ENCODE results near the gene ATN1. TPM values are rescaled to one million over a fixed set of nuclear protein-coding genes. Genes with fewer than 3 reads are reported as not detected.

ATN1 gene
- total RNA-seq, 2 donors from 2014 or later = 93.0 to 129 TPM

DNA sequence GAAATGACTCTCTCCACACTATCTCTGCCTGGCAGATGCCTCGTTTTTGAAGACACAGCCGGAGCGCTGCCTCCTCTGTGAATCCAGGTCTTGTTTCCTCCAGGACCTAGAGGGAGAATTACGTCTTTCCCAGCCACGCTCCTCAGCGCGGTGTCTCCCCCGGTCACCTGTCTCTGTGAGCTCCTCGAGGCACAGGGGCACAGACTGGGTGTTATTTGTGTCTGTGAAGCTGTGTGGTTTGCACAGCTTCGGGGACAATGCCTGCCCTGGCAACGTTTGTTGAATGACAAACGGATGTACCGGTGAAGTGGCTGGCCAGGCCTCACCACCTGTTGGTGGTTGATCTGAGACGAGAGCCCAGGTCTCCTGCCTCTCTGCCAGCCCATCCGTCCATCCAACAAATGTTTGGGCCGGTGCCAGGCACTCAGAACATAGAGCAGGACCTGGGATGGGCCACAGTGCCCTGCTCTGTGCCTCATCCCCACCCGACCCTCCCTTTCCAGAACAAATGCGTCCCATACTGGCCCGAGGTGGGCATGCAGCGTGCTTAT is 29.5 kb downstream of the ATN1 start:
- no peak for TF ChIP-seq CTCF (IDR thresholded peaks at IDR 0.05)
- TF ChIP-seq POLR2AphosphoS5 (IDR thresholded peaks at IDR 0.05) = no peak
- TF ChIP-seq POLR2A (IDR thresholded peaks at IDR 0.05) = no peak
- intact Hi-C loops (cut with DNase I) = no loop called here

GRCh38 chr12:6957741-6958608 is 30.2 kb downstream of the ATN1 start:
- peaks cover 6% of the 10 kb centered on the region for H3K4me1 ChIP-seq (replicated peaks)
- 72% methylated on average over 28 of the region's 28 CpGs for WGBS
- H3K36me3 ChIP-seq = no peaks in the 10 kb centered on the region
- no peaks in the 10 kb centered on the region for H3K27me3 ChIP-seq (replicated peaks; ENCODE audit: insufficient read depth)
- intact Hi-C loops (cut with DNase I) = no loop called here
- no peak for DNase-seq (ENCODE audit: low spot score)
- H3K9me3 ChIP-seq = no peaks in the 10 kb centered on the region
- H3K4me3 ChIP-seq = no peak overlapping the region
- no peak overlapping the region for H3K27ac ChIP-seq
- no peak for TF ChIP-seq POLR2A (IDR thresholded peaks at IDR 0.05)
- no peak for TF ChIP-seq POLR2AphosphoS5 (IDR thresholded peaks at IDR 0.05)
- TF ChIP-seq CTCF (IDR thresholded peaks at IDR 0.05) = no peak

More for the DNA sequence above, 29.5 kb downstream of the ATN1 start:
- DNase-seq (ENCODE audit: low spot score) = no peak
- Histone ChIP-seq H3K27ac (no peak overlapping the region), H3K9me3 (no peaks in the 10 kb centered on the region), H3K36me3 (no peaks in the 10 kb centered on the region), H3K4me3 (no peak overlapping the region), H3K27me3 (replicated peaks; ENCODE audit: insufficient read depth) (no peaks in the 10 kb centered on the region), H3K4me1 (replicated peaks) (peaks cover 6% of the 10 kb centered on the region)
- WGBS = 85% methylated on average over 20 of the region's 20 CpGs

GRCh38 chr12:6958609-6959057 is 30.9 kb downstream of the ATN1 start:
- intact Hi-C loops (cut with DNase I) = no loop called here
- DNase-seq (ENCODE audit: low spot score) = no peak
- 84% methylated on average over 10 of the region's 10 CpGs for WGBS
- H3K27ac ChIP-seq = peak overlapping the region in 1 of 2 donors; percentile 26
- H3K36me3 ChIP-seq = no peaks in the 10 kb centered on the region
- TF ChIP-seq POLR2AphosphoS5 (IDR thresholded peaks at IDR 0.05) = no peak
- no peaks in the 10 kb centered on the region for H3K9me3 ChIP-seq
- H3K27me3 ChIP-seq (replicated peaks; ENCODE audit: insufficient read depth) = no peaks in the 10 kb centered on the region
- no peak overlapping the region for H3K4me3 ChIP-seq
- peaks cover 6% of the 10 kb centered on the region for H3K4me1 ChIP-seq (replicated peaks)

DNA sequence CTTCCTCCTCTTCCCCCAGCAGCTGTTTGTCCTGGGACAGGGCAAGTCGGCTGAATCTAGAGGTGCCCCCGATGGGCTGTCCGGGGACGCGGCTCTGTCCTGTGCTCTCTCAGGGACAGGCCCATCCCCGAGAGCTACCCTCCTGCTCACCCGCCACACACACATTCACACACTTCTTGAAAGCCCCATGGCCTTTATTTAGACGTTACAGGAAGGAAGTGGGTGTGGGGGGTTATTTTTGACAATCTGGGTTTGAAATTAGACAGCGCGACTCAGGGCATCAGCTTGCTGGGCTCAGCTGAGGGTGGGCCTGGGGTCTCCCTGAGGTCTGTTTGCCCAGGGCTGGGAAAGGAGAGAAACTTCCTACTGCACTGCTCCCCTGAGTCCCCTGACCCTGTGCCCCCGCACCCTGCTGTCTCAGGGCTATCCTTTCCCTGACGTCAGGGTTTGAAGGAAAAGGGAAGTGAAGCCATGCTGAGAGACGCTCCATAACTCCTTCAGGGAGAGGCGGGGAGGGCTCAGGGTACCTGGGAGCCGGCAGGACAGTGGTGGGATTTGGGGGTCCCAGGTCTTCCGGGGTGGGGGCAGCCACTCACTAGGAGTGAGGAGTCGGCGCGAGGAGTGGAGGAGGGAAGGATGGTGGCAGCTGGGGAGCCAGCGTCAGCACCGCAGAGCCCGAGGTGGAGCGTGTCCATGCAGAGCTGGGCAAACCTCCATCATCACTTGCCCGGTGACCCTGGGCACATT is 31.5 kb downstream of the ATN1 start:
- whole genome bisulfite sequencing = 72% methylated on average over 23 of the region's 24 CpGs
- Histone ChIP-seq H3K4me3 (no peak overlapping the region), H3K4me1 (replicated peaks) (peaks cover 6% of the 10 kb centered on the region), H3K9me3 (no peaks in the 10 kb centered on the region), H3K27ac (peak overlapping the region in 1 of 2 donors; percentile 26), H3K36me3 (no peaks in the 10 kb centered on the region), H3K27me3 (replicated peaks; ENCODE audit: insufficient read depth) (no peaks in the 10 kb centered on the region)
- no peak for DNase-seq (ENCODE audit: low spot score)
- TF ChIP-seq POLR2A (IDR thresholded peaks at IDR 0.05) (no peak), CTCF (IDR thresholded peaks at IDR 0.05) (no peak), POLR2AphosphoS5 (IDR thresholded peaks at IDR 0.05) (no peak)
- intact Hi-C loops (cut with DNase I) = no loop called here

Measured in prostate gland (tissue), 2 donors.